HepG2 (cell line): Measurements from ENCODE around the gene FAM219B. TPM values are rescaled to one million over a fixed set of nuclear protein-coding genes. Genes with fewer than 3 reads are reported as not detected.

Source experiments
- ATRX ChIP-seq: sonication (generic); formaldehyde crosslinking; IDR thresholded peaks from 2 replicates; pipeline ENCODE4 v1.4.0; 2020; ENCODE audit warnings: missing genetic modification reagents, borderline replicate concordance
- FOSL2 ChIP-seq: sonication (generic); formaldehyde crosslinking; IDR thresholded peaks from 2 replicates; pipeline ENCODE4 v1.4.0; 2020; ENCODE audit warnings: missing genetic modification reagents
- FOXJ3 ChIP-seq: sonication (generic); formaldehyde crosslinking; IDR thresholded peaks from 2 replicates; pipeline ENCODE4 v1.4.0; 2020; ENCODE audit warnings: missing genetic modification reagents, mild to moderate bottlenecking, borderline replicate concordance
- GABPB1 ChIP-seq: IDR thresholded peaks from 2 replicates; pipeline ENCODE4 v1.6.1; 2016; ENCODE audit warnings: mild to moderate bottlenecking, missing genetic modification reagents, moderate library complexity, missing compliant biosample characterization
- KDM1A ChIP-seq: IDR thresholded peaks from 2 replicates; pipeline ENCODE4 v1.6.1; 2016; ENCODE audit warnings: missing compliant biosample characterization
- POLR2G ChIP-seq: fragments of 200-400 bp; formaldehyde crosslinking; IDR thresholded peaks from 2 replicates; pipeline ENCODE4 v1.6.1; 2018; ENCODE audit warnings: mild to moderate bottlenecking, low read depth, low read length, moderate library complexity
- SATB2 ChIP-seq: sonication (generic); formaldehyde crosslinking; IDR thresholded peaks from 2 replicates; pipeline ENCODE4 v1.5.0; 2020; ENCODE audit warnings: missing genetic modification reagents
- SP2 ChIP-seq: sonication (generic); formaldehyde crosslinking; IDR thresholded peaks from 2 replicates; pipeline ENCODE4 v1.5.1; 2020; ENCODE audit warnings: mild to moderate bottlenecking, missing genetic modification reagents
- SRF ChIP-seq: IDR thresholded peaks from 2 replicates; pipeline ENCODE4 v1.6.1; 2011; ENCODE audit warnings: mild to moderate bottlenecking, low read depth, low read length, moderate library complexity
- STAG1 ChIP-seq: sonication (generic); formaldehyde crosslinking; IDR thresholded peaks from 2 replicates; pipeline ENCODE4 v1.4.0; 2020; ENCODE audit warnings: missing genetic modification reagents
- TAF15 ChIP-seq: fragments of 200-400 bp; formaldehyde crosslinking; IDR thresholded peaks from one replicate; pipeline ENCODE4 v1.6.1; 2018; ENCODE audit warnings: mild to moderate bottlenecking, low read depth, low read length; ENCODE audit not compliant: poor library complexity, severe bottlenecking
- TBP ChIP-seq: sonication (generic); formaldehyde crosslinking; IDR thresholded peaks from 2 replicates; pipeline ENCODE4 v1.5.0; 2020; ENCODE audit warnings: missing genetic modification reagents
- TIGD3 ChIP-seq: sonication (generic); formaldehyde crosslinking; IDR thresholded peaks from 2 replicates; pipeline ENCODE4 v1.5.1; 2020; ENCODE audit warnings: mild to moderate bottlenecking, missing genetic modification reagents, borderline replicate concordance
- TRIM22 ChIP-seq: fragments of 450-650 bp; IDR thresholded peaks from 2 replicates; pipeline ENCODE4 v1.6.1; 2017
- ZFP62 ChIP-seq: sonication (generic); formaldehyde crosslinking; IDR thresholded peaks from 2 replicates; pipeline ENCODE4 v1.4.0; 2020; ENCODE audit warnings: missing genetic modification reagents
- ZNF276 ChIP-seq: sonication (generic); formaldehyde crosslinking; IDR thresholded peaks from 2 replicates; pipeline ENCODE4 v1.4.0; 2020; ENCODE audit warnings: mild to moderate bottlenecking, low read depth, missing genetic modification reagents
- ZNF432 ChIP-seq: sonication (generic); formaldehyde crosslinking; IDR thresholded peaks from 2 replicates; pipeline ENCODE4 v1.5.0; 2020; ENCODE audit warnings: missing genetic modification reagents, mild to moderate bottlenecking, borderline replicate concordance
- ZNF567 ChIP-seq: sonication (generic); formaldehyde crosslinking; IDR thresholded peaks from 2 replicates; pipeline ENCODE4 v1.8.1; 2023; ENCODE audit warnings: mild to moderate bottlenecking, missing genetic modification reagents, borderline replicate concordance
- ZNF687 ChIP-seq: sonication (generic); formaldehyde crosslinking; IDR thresholded peaks from 2 replicates; pipeline ENCODE4 v1.5.1; 2020; ENCODE audit warnings: mild to moderate bottlenecking, missing genetic modification reagents, moderate library complexity
- ZNF737 ChIP-seq: sonication (generic); formaldehyde crosslinking; IDR thresholded peaks from 2 replicates; pipeline ENCODE4 v1.5.0; 2020; ENCODE audit warnings: missing genetic modification reagents, mild to moderate bottlenecking, borderline replicate concordance
- ZNF780A ChIP-seq: sonication (generic); formaldehyde crosslinking; IDR thresholded peaks from 2 replicates; pipeline ENCODE4 v1.8.0; 2022; ENCODE audit warnings: mild to moderate bottlenecking, missing genetic modification reagents, moderate library complexity
- polyA plus RNA-seq, 8 experiments: library from polyadenylated mRNA; depleted of rRNA in 3 of 8; stranded (reverse) in 7 of 8; unstranded in 1 of 8; fragments of >200 nt; fragmentation: Illumina TruSeq in 4 of 8; extraction: Trizol in 4 of 8; gene quantifications; 2 replicates each; pipeline versions ENCODE4 v1.2.1 to v1.2.3, GENCODE V29; 2011 to 2016; ENCODE audit warnings: low read depth in 4 of 8, missing spikeins in 1 of 8, mixed read lengths in 1 of 8; ENCODE audit not compliant: insufficient read depth in 1 of 8
- total RNA-seq, 5 experiments: library from RNA; depleted of rRNA; stranded (reverse); fragments of >200 nt; fragmentation: Illumina TruSeq; extraction: Trizol; gene quantifications; 2 replicates each; pipeline ENCODE4 v1.2.3, GENCODE V29; 2016; ENCODE audit warnings: low read depth in 1 of 5

The FAM219B gene
- total and polyA plus RNA-seq, 2 of the 13 experiments (the other 11 are each of a cell fraction or from before 2014, with no cell fraction given) = 36.6 to 50.2 TPM

GRCh38 chr15:74937590-74938371, 31.1 kb upstream of the FAM219B start, which contains the start of gene COX5A (continued):
- TF ChIP-seq ZNF687 (CRISPR knock-in tag) (peak; percentile 95), ATRX (CRISPR knock-in tag) (no peak), FOXJ3 (CRISPR knock-in tag) (no peak), ZFP62 (CRISPR knock-in tag) (no peak), ZNF567 (CRISPR knock-in tag) (peak; percentile 87; the same call in 1 of the 2 replicates), SATB2 (no peak), GABPB1 (CRISPR knock-in tag) (peak; percentile 86), KDM1A (no peak), SP2 (CRISPR knock-in tag) (peak; percentile 50; the same call in 1 of the 2 replicates), TIGD3 (CRISPR knock-in tag) (no peak), POLR2G (peak; percentile 92), TRIM22 (no peak), ZNF432 (no peak), ZNF737 (CRISPR knock-in tag) (peak; percentile 53; the same call in 1 of the 2 replicates), TAF15 (no peak), TBP (CRISPR knock-in tag) (no peak), SRF (no peak), ZNF780A (no peak; the same call in 1 of the 2 replicates), FOSL2 (0 out of 2 replicates have a peak, but pooled peaks have one; percentile 23), ZNF276 (CRISPR knock-in tag) (peak; percentile 30; the same call in 1 of the 2 replicates), STAG1 (CRISPR knock-in tag) (no peak)
